ENCODE measurements around the gene KCNK15. TPM values are rescaled to one million over a fixed set of nuclear protein-coding genes. Genes with fewer than 3 reads are reported as not detected.

KCNK15 gene
- total RNA-seq, 4 donors from 2014 or later, result 0.13 to 2.5 (median 0.23) TPM; not detected in 1

GRCh38 chr20:44735816-44736169, 9.9 kb upstream of the KCNK15 start:
- intact Hi-C loops (cut with DNase I), result no loop called here

GRCh38 chr20:44736170-44737021, 9.3 kb upstream of the KCNK15 start:
- intact Hi-C loops (cut with DNase I), result no loop called here
- Histone ChIP-seq H3K4me3 (no peak overlapping the region), H3K36me3 (no peaks in the 10 kb centered on the region), H3K4me1 (peaks cover 0 to 12% (median 4%) of the 10 kb centered on the region in 3 donors), H3K9me3 (no peaks in the 10 kb centered on the region), H3K27me3 (no peaks in the 10 kb centered on the region), H3K27ac (no peak overlapping the region)
- no peak for TF ChIP-seq CTCF (IDR thresholded peaks at IDR 0.05)
- 47 to 51% methylated on average over 6 of the region's 6 CpGs for WGBS, 2 donors
- no peak for DNase-seq

More at GRCh38 chr20:44735816-44736169, 9.9 kb upstream of the KCNK15 start:
- TF ChIP-seq CTCF (IDR thresholded peaks at IDR 0.05) (no peak), POLR2A (IDR thresholded peaks at IDR 0.05) (no peak)
- no peak overlapping the region for H3K4me3 ChIP-seq
- no peaks in the 10 kb centered on the region for H3K9me3 ChIP-seq
- 92 to 94% methylated on average over 4 of the region's 4 CpGs for WGBS, 2 donors
- H3K36me3 ChIP-seq, result no peaks in the 10 kb centered on the region
- no peak for DNase-seq
- H3K4me1 ChIP-seq, result peaks cover 0 to 12% (median 4%) of the 10 kb centered on the region in 3 donors
- no peaks in the 10 kb centered on the region for H3K27me3 ChIP-seq
- H3K27ac ChIP-seq, result no peak overlapping the region

GRCh38 chr20:44737116-44737515, 8.5 kb upstream of the KCNK15 start:
- Histone ChIP-seq H3K9me3 (no peaks in the 10 kb centered on the region), H3K4me1 (peaks cover 0 to 12% (median 4%) of the 10 kb centered on the region in 3 donors), H3K36me3 (no peaks in the 10 kb centered on the region), H3K27ac (no peak overlapping the region), H3K4me3 (no peak overlapping the region), H3K27me3 (no peaks in the 10 kb centered on the region)
- DNase-seq, result no peak
- WGBS, 2 donors, result 95 to 99% methylated on average over 4 of the region's 4 CpGs
- intact Hi-C loops (cut with DNase I), result no loop called here
- TF ChIP-seq CTCF (IDR thresholded peaks at IDR 0.05) (no peak), POLR2A (IDR thresholded peaks at IDR 0.05) (no peak)

GRCh38 chr20:44738813-44739477, 6.7 kb upstream of the KCNK15 start:
- no peaks in the 10 kb centered on the region for H3K36me3 ChIP-seq
- H3K27me3 ChIP-seq, result no peaks in the 10 kb centered on the region
- no peak overlapping the region for H3K4me3 ChIP-seq
- WGBS, 2 donors, result 67 to 70% methylated on average over 3 to 6 of the region's 7 CpGs
- peaks cover 0 to 4% (median 0%) of the 10 kb centered on the region in 3 donors for H3K4me1 ChIP-seq
- H3K9me3 ChIP-seq, result no peaks in the 10 kb centered on the region
- intact Hi-C loops (cut with DNase I), result no loop called here
- no peak overlapping the region for H3K27ac ChIP-seq
- TF ChIP-seq CTCF (IDR thresholded peaks at IDR 0.05), result no peak
- DNase-seq, result peak; percentile 23

- H3K27ac ChIP-seq, result no peak overlapping the region
- H3K36me3 ChIP-seq, result no peaks in the 10 kb centered on the region
- H3K4me3 ChIP-seq, result no peak overlapping the region
- peaks cover 0 to under 1% (median 0%) of the 10 kb centered on the region in 4 donors for H3K27me3 ChIP-seq
- DNase-seq, result no peak
- H3K4me1 ChIP-seq, result peaks cover 0 to 4% (median 0%) of the 10 kb centered on the region in 3 donors
- no peaks in the 10 kb centered on the region for H3K9me3 ChIP-seq
- TF ChIP-seq POLR2A (IDR thresholded peaks at IDR 0.05) (no peak), CTCF (IDR thresholded peaks at IDR 0.05) (no peak)
- intact Hi-C loops (cut with DNase I), result no loop called here
- 58 to 75% methylated on average over 2 of the region's 2 CpGs for WGBS, 2 donors
These were observed 5.7 kb upstream of the KCNK15 start for GRCh38 chr20:44739942-44740341.
